T-cell (primary cell): Measurements from ENCODE around the gene TMEM151A. TPM values are rescaled to one million over a fixed set of nuclear protein-coding genes. Genes with fewer than 3 reads are reported as not detected.

ENCODE experiments used
- ATAC-seq, 4 experiments: fragments of 200-7000 bp in 3 of 4; fragments of 150-1000 bp in 1 of 4; cut with Tn5 transposase; replicated peaks in 1 of 4; 1 replicate in 3 of 4; 2 replicates in 1 of 4; pipeline ENCODE4 v1.10.0; 2021; ENCODE audit warnings: moderate library complexity in 3 of 4, mild to moderate bottlenecking in 2 of 4, moderate number of reproducible peaks in 1 of 4
- CTCF ChIA-PET, 2 donors: fragments of 300-600 bp; sonication (Branson Sonifier 250); formaldehyde crosslinking; loops; one replicate each; lab custom pipeline; 2022; ENCODE audit warnings: antibody characterized with exemption in 2 of 2; lab: Charles Lee
- POLR2A ChIA-PET, 2 donors: fragments of 300-600 bp; sonication (Branson Sonifier 250); formaldehyde crosslinking; loops; one replicate each; lab custom pipeline; 2022; ENCODE audit warnings: antibody characterized with exemption in 2 of 2; lab: Charles Lee
- DNase-seq, 35 experiments: peaks; one replicate each; pipeline versions ENCODE4 v3.0.0 to v3.0.0-alpha.2; 2013 to 2023
- H3K27ac ChIP-seq: one replicate; pipeline ENCODE4 v1.5.1; 2013; ENCODE audit warnings: low read length
- H3K27me3 ChIP-seq, 2 experiments: replicated peaks in 1 of 2; 1 replicate in 1 of 2; 2 replicates in 1 of 2; pipeline versions ENCODE4 v1.6.1 to v1.7.0; 2013; ENCODE audit warnings: low read length in 1 of 2, mixed read lengths in 1 of 2; ENCODE audit not compliant: control insufficient read depth in 2 of 2, insufficient read depth in 2 of 2; ENCODE audit errors: extremely low read depth in 1 of 2
- H3K36me3 ChIP-seq, 2 donors: 1 replicate in 1 of 2; 2 replicates in 1 of 2; pipeline versions ENCODE4 v1.6.1 to v1.7.0; 2013; ENCODE audit warnings: low read length in 1 of 2; ENCODE audit not compliant: control insufficient read depth in 2 of 2, insufficient read depth in 1 of 2; ENCODE audit errors: extremely low read depth in 1 of 2
- H3K4me1 ChIP-seq, 2 experiments: 1 replicate in 1 of 2; 2 replicates in 1 of 2; pipeline versions ENCODE4 v1.6.1 to v1.7.0; 2013; ENCODE audit warnings: low read length in 2 of 2, mixed read lengths in 1 of 2; ENCODE audit not compliant: insufficient read depth in 2 of 2, control insufficient read depth in 1 of 2; ENCODE audit errors: extremely low read depth in 1 of 2
- H3K4me3 ChIP-seq, 2 donors: 1 replicate in 1 of 2; 2 replicates in 1 of 2; pipeline versions ENCODE4 v1.5.1 to v1.7.0; 2013; ENCODE audit warnings: mild to moderate bottlenecking in 2 of 2, low read length in 1 of 2, moderate library complexity in 1 of 2; ENCODE audit not compliant: control insufficient read depth in 1 of 2; ENCODE audit errors: extremely low read depth in 1 of 2
- H3K9me3 ChIP-seq: 2 replicates; pipeline ENCODE4 v1.7.0; 2013
- H3K27ac Mint-ChIP-seq, 2 donors: one replicate each; pipeline ENCODE4 v1.8.0; 2020 to 2021; ENCODE audit warnings: mild to moderate bottlenecking in 2 of 2, mixed read lengths in 2 of 2
- H3K27me3 Mint-ChIP-seq, 2 donors: one replicate each; pipeline ENCODE4 v1.8.0; 2021 to 2022; ENCODE audit warnings: mixed read lengths in 2 of 2
- H3K36me3 Mint-ChIP-seq: one replicate; pipeline ENCODE4 v1.8.0; 2021; ENCODE audit warnings: mixed read lengths
- H3K4me1 Mint-ChIP-seq, 3 donors: one replicate each; pipeline ENCODE4 v1.8.0; 2020 to 2022; ENCODE audit warnings: mixed read lengths in 3 of 3, mild to moderate bottlenecking in 1 of 3
- H3K4me3 Mint-ChIP-seq, 3 donors: one replicate each; pipeline ENCODE4 v1.8.0; 2020 to 2022; ENCODE audit warnings: mild to moderate bottlenecking in 3 of 3, mixed read lengths in 3 of 3, moderate library complexity in 3 of 3
- H3K9me3 Mint-ChIP-seq, 3 donors: one replicate each; pipeline ENCODE4 v1.8.0; 2020 to 2022; ENCODE audit warnings: mixed read lengths in 3 of 3
- WGBS: methylation state at CpG from one replicate; pipeline ENCODE4 v1.1.5; 2013; ENCODE audit warnings: missing lambda C conversion rate; ENCODE audit not compliant: insufficient coverage; 5-methylcytosine and 5-hydroxymethylcytosine counted together
- total RNA-seq, 35 experiments: library from RNA in 6 of 35; stranded (reverse) in 6 of 35; fragments of 120-200 nt in 1 of 35; gene quantifications; one replicate each; pipeline versions ENCODE4 v1.2.1 to v1.2.4 and lab custom pipeline; 2013 to 2026

TMEM151A gene
- total RNA-seq, 5 donors from 2014 or later (not counting 1 experiment from before 2014, with no cell fraction given) = 0.19 to 0.33 (median 0.23) TPM; not detected in 1

GRCh38 chr11:66278363-66279091 lies 13.2 kb upstream of the TMEM151A start:
- H3K4me1 ChIP-seq = peaks cover 2 to 56% of the 10 kb centered on the region in 2 experiments
- ChIA-PET POLR2A (no interaction called here), CTCF (no interaction called here)
- H3K27me3 ChIP-seq = peaks cover 0 to 12% of the 10 kb centered on the region in 2 experiments
- Mint-ChIP-seq H3K4me1 (peaks cover 38 to 46% (median 45%) of the 10 kb centered on the region in 3 donors), H3K36me3 (peaks cover 18% of the 10 kb centered on the region), H3K4me3 (peak overlapping the region in 1 of 3 donors; percentile 73), H3K27ac (no peak overlapping the region), H3K9me3 (no peaks in the 10 kb centered on the region), H3K27me3 (no peaks in the 10 kb centered on the region)
- H3K9me3 ChIP-seq = no peaks in the 10 kb centered on the region
- peaks cover 12 to 21% of the 10 kb centered on the region in 2 donors for H3K36me3 ChIP-seq
- H3K4me3 ChIP-seq = no peak overlapping the region
- H3K27ac ChIP-seq = no peak overlapping the region
- ATAC-seq (peak in 2 of 4 experiments; percentile 1 to 3), DNase-seq (peak in 4 of 35 experiments; percentile 25 to 67 (median 28))
- 0% methylated on average over 14 of the region's 45 CpGs for WGBS

- H3K9me3 ChIP-seq = no peaks in the 10 kb centered on the region
- H3K4me3 Mint-ChIP-seq = peak overlapping the region; percentile 4 to 73 (median 39)
- H3K27ac Mint-ChIP-seq = peak overlapping the region in 1 of 2 donors; percentile 73
- no peaks in the 10 kb centered on the region for H3K9me3 Mint-ChIP-seq
- no peaks in the 10 kb centered on the region for H3K27me3 Mint-ChIP-seq
- CTCF ChIA-PET = no interaction called here
- H3K4me3 ChIP-seq = no peak overlapping the region
- no peak for DNase-seq
- peaks cover 13% of the 10 kb centered on the region for H3K36me3 Mint-ChIP-seq
- peaks cover 14 to 17% of the 10 kb centered on the region in 2 donors for H3K36me3 ChIP-seq
- peaks cover 37 to 45% (median 43%) of the 10 kb centered on the region in 3 donors for H3K4me1 Mint-ChIP-seq
- WGBS = 84% methylated on average over 15 of the region's 15 CpGs
- no peak for ATAC-seq
- POLR2A ChIA-PET = no interaction called here
- H3K27ac ChIP-seq = no peak overlapping the region
- H3K4me1 ChIP-seq = peaks cover 2 to 52% of the 10 kb centered on the region in 2 experiments
- peaks cover 0 to 12% of the 10 kb centered on the region in 2 experiments for H3K27me3 ChIP-seq
Measured at GRCh38 chr11:66279092-66279734, 12.5 kb upstream of the TMEM151A start.

DNA sequence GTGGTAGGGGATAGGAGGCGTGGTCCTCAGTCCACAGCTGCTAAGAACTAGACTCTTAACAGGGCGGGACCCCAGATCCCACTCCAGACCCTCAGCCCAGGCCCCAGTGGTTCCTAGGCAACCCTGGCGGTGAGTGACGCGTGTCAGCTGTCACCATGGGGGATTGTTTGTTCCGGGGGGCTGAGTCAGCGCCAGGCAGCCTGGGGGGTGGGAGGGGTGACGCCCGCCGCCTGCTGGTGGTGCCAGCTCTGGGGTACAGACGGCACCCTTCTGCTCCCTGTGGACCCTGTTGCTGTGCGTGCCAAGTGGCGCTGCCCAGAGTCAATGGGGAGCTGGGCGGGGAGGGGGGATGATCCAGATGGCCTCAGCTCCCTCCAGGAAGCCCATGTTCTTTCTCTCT lies 11.3 kb upstream of the TMEM151A start:
- no peaks in the 10 kb centered on the region for H3K9me3 ChIP-seq
- peaks cover 2 to 47% of the 10 kb centered on the region in 2 experiments for H3K4me1 ChIP-seq
- ATAC-seq = no peak
- H3K4me3 ChIP-seq = no peak overlapping the region
- no peak overlapping the region for H3K27ac Mint-ChIP-seq
- H3K27me3 ChIP-seq = peaks cover 0 to 12% of the 10 kb centered on the region in 2 experiments
- H3K9me3 Mint-ChIP-seq = no peaks in the 10 kb centered on the region
- no peak overlapping the region for H3K4me3 Mint-ChIP-seq
- POLR2A ChIA-PET = interaction anchor here in 1 of 2 donors (0.5 kb wide), 1 partner anchor 21 kb away, joined by 4 read pairs; no protein-coding TSS in a partner anchor
- H3K4me1 Mint-ChIP-seq = peaks cover 37 to 49% (median 42%) of the 10 kb centered on the region in 3 donors
- peaks cover 9 to 13% of the 10 kb centered on the region in 2 donors for H3K36me3 ChIP-seq
- WGBS = 94% methylated on average over 11 of the region's 14 CpGs
- H3K27ac ChIP-seq = no peak overlapping the region
- CTCF ChIA-PET = interaction anchor here in 1 of 2 donors (0.7 to 1.5 kb wide), 2 partner anchors 13 to 18 kb away, joined by 3 to 5 read pairs; no protein-coding TSS in a partner anchor
- no peaks in the 10 kb centered on the region for H3K27me3 Mint-ChIP-seq
- no peak for DNase-seq
- H3K36me3 Mint-ChIP-seq = peaks cover 8% of the 10 kb centered on the region

DNA sequence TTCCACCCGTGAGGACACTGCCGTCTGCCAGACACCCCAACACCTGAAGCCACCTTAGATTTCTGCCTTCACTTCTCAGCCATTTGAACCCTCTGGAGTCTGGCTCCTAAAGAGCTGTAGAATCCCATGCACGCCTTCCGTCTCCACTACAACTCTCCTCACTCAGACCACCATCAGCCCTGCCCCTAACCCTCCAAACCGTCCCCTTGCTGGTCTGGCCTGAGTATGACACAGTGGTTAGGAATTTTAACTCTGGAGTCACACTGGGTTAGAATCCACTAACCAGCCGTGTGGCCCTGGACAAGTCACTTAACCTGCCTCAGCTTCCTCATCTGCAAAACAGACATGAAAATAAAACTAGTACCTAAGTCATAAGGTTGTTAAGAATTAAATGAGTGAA lies 10.7 kb upstream of the TMEM151A start:
- Histone ChIP-seq H3K4me1 (peaks cover 2 to 47% of the 10 kb centered on the region in 2 experiments), H3K9me3 (no peaks in the 10 kb centered on the region), H3K27me3 (peaks cover 0 to 12% of the 10 kb centered on the region in 2 experiments), H3K36me3 (peaks cover 4 to 13% of the 10 kb centered on the region in 2 donors), H3K27ac (no peak overlapping the region), H3K4me3 (no peak overlapping the region)
- Mint-ChIP-seq H3K27ac (no peak overlapping the region), H3K36me3 (peaks cover 3% of the 10 kb centered on the region), H3K4me1 (peaks cover 37 to 50% (median 42%) of the 10 kb centered on the region in 3 donors), H3K4me3 (no peak overlapping the region), H3K27me3 (no peaks in the 10 kb centered on the region), H3K9me3 (no peaks in the 10 kb centered on the region)
- ATAC-seq = no peak
- POLR2A ChIA-PET = interaction anchor here in 1 of 2 donors (0.5 kb wide), 1 partner anchor 20 kb away, joined by 4 read pairs; no protein-coding TSS in a partner anchor
- WGBS = 98% methylated on average over 5 of the region's 6 CpGs
- DNase-seq = no peak
- CTCF ChIA-PET = interaction anchor here in 1 of 2 donors (1.5 kb wide), 1 partner anchor 13 kb away, joined by 3 read pairs; no protein-coding TSS in a partner anchor

- H3K4me3 Mint-ChIP-seq = peak overlapping the region in 1 of 3 donors; percentile 54
- peaks cover 1% of the 10 kb centered on the region for H3K36me3 Mint-ChIP-seq
- ChIA-PET CTCF (interaction anchor here in 1 of 2 donors (1.5 kb wide), 1 partner anchor 14 kb away, joined by 3 read pairs; no protein-coding TSS in a partner anchor), POLR2A (interaction anchor here (0.5 to 1.5 kb wide), 4 partner anchors 9 to 455 kb away, joined by 3 to 10 read pairs (median 6); no protein-coding TSS in a partner anchor)
- peaks cover 37 to 48% (median 47%) of the 10 kb centered on the region in 3 donors for H3K4me1 Mint-ChIP-seq
- DNase-seq = no peak
- H3K9me3 Mint-ChIP-seq = no peaks in the 10 kb centered on the region
- no peak for ATAC-seq
- Histone ChIP-seq H3K27ac (peak overlapping the region; percentile 41), H3K4me3 (no peak overlapping the region), H3K9me3 (no peaks in the 10 kb centered on the region), H3K36me3 (peaks cover 4 to 9% of the 10 kb centered on the region in 2 donors), H3K4me1 (peaks cover 2 to 47% of the 10 kb centered on the region in 2 experiments), H3K27me3 (peaks cover 0 to 12% of the 10 kb centered on the region in 2 experiments)
- no peaks in the 10 kb centered on the region for H3K27me3 Mint-ChIP-seq
- WGBS = 73% methylated on average over 6 of the region's 20 CpGs
- peak overlapping the region in 1 of 2 donors; percentile 66 for H3K27ac Mint-ChIP-seq
Measured at GRCh38 chr11:66281776-66282467, 9.8 kb upstream of the TMEM151A start.
